Dermis blood vessel endothelial cell (primary cell): ENCODE measurements around the gene TBXAS1. TPM values are rescaled to one million over a fixed set of nuclear protein-coding genes. Genes with fewer than 3 reads are reported as not detected.

Source experiments
- DNase-seq: peaks from one replicate; pipeline ENCODE4 v3.0.0; 2010
- total RNA-seq: library from RNA; depleted of rRNA; stranded (reverse); fragments of >200 nt; gene quantifications from 2 replicates; pipeline ENCODE4 v1.2.3, GENCODE V29; 2014

TBXAS1 gene
- total RNA-seq, 1 donor from 2014 or later = 0.17 TPM

DNA sequence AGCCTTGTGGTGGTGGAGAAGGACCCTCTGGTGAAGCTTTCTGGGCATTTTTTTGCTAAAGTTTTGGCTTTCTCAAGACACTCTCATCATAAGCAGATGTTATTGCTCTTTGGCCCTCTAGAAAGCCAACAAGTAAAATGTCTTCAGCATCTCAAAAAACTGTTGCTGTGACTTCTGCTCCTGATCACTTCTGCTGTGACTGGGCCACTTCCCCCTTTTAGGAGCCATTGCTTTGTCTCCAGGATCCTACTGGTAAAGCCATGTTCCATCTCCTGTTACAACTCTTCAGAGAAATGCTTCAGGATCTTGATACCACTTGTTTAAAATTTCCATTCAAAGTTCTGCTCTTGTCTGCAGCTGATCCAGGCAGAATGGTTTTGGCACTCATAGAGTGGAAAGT lies 222.8 kb downstream of the TBXAS1 start:
- DNase-seq = no peak

DNA sequence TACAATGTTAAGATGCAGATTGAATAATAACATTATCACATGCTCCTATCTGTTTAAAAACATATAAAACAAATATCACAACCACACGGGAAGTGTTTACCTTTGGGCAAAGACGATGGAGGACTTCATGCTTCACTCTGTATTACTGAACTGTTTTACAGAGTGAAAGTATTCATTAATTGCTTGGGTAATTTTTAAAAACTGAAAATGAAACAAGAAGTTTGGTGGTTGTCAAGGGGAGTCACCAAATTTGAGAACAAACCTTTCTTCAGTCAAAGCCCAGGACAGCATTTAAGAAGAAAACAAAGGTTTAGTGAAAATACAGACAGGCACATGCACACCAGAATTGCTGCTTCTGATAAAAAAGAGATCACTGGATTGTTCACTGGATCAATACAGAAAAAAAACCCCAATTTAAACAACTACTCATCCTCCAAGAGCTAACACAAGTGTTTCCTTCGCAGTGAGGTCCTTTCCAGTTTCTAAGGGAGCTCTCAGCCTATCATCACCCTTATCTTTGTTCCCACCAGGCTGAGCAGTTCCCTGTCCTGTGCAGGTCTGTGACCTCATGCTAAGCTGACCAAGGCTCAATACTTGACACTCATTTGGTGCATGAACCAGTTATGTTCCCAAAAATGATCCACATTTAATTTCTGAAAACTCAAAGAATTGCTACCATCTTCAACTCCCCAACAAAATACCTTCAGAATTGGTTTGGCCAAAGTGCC lies 224.9 kb downstream of the TBXAS1 start:
- DNase-seq = no peak

DNA sequence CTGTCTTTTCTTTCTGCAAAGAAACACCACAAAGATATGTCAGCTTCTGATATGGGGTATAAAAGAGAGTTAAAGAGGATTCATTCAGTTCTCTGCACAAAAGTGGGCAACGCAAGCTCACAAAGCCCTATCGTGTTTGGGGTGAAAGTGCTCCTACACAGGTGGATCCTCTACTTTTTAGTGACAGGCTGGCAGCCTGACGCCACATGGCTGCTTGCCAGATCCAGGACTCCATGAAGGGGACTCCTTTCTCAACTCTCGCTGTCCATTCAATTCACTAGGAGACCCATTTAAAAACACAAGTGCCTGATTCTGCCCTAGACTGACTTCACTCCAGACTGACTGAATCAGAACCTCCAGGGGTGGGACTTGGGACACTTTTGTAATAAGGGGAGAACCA lies 225.7 kb downstream of the TBXAS1 start:
- no peak for DNase-seq

DNA sequence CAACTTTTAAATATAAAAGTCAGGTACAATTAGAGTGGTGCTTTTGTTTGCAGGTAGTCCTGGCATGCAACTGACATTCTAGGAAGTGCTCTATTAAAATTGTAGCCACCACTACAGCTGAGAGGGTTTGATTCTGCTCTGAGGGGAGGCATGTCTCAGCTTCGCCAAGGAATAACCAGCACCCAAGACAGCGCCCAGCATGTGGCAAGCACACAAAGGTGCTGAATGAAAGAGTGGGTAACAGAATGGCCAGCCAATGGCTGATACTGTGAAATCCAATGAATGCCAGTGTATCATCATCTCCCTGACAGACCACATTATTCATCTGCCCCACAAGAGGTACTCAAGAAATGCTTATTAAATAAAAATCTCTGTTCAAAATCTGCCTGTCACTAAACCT lies 226.8 kb downstream of the TBXAS1 start:
- DNase-seq = no peak

DNA sequence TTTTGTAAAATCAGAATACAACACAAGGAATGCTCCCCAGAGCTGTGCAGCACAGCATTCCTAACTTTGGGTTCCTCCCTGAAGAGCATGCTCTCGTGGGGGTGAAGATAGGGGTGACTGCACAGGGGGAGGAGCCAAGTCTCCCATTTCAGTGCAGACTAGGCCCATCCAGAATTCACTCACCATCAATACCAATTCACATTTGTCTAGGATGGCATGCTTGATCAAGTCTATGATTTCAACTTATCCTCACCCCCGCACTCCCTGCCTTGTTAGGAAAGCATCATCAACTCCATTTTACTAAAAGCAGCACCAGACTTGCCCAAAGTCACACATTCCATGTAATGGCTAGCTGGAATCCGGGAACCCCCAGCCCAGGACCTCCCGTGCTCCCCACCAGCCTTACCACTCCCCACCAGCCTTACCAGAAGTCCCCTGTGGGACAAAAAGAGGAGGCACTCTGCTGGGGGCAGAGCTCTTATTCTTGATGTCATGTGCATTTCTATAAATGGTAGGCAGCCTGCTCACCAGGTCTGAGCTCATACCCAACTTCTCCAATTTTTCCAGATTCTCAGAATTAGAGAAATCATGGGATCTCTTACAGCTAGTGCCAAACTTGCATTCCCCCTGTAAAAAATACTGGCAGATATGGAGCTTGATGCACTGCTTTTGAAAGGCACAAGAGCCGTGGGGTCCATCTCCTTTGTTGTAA lies 227.5 kb downstream of the TBXAS1 start:
- DNase-seq = no peak

DNA sequence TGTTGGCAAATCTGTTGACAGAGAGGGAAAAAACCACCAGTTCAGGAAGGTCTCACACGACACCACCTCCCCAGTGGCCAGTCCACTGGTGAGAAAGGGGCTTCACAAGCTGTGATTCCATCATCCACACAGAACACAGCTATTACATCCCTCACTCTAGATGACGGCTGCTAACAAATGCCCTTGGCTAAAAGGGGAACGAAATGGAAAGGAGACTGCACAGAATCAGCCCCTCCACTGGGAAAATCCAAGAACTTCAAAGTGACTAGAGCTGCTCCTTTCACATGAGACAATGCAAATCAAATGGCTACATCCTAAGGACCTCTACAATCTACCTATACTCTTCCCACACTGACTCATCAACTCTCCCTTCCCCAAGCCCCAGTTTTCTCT lies 228.1 kb downstream of the TBXAS1 start:
- DNase-seq = no peak

DNA sequence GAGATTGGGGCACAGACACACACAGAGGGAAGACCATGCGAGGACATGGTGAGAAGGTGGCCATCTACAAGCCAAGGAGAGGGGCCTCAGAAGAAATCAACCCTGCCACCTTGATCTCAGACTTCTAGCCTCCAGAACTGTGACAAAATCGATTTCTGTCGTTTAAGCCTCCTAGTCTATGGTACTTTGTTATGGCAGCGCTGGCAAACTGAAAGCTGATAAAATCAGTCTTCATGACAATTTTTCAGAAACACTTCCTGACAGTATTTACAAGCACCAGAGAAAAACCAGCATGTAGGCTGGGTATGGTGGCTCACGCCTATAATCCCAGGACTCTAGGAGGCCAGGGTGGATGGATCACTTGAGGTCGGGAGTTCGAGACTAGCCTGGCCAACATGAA lies 229.5 kb downstream of the TBXAS1 start:
- DNase-seq = no peak

DNA sequence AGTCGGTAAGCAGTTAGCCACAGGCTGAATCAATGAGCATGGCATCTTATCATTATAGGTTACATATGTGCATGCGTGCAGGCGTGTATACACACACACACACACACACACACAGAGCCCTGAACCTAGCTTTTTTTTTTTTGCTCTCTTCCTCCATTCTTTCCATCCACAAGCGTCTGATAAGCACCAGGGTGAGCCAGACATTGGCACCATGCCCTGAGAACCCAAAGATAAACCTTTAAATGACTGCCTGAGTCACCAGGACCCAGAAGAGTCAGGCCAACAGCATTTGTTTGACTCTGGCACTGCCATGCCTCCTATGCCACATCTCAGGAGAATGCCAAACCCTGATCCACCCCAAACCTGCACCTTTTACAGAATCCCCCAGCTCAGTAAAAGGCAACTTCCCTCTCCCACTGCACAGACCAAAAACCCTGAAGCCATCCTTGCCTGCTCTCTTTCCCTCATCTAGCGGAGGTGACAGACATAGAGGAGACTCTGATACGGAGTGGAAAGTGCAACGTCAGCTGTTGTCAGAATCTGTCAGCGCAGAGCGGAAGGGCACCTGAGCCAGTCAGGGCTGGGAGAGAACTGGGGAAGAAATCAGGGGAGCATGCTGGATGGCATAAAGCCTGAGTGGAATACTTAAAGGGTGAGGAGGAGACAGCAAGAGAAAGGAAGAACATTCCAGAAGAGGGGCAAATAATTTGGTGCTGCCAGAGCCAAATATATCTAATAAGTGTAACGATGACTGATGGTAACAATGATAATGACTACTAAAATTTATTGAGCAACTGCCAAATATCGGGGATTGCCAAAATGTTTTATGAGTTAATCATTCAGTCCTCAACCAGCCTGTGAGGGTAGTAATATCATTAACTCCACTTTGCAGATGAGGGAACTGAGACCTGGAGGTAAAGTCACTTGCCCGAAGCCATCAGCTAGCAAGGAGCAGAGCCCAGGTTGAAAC lies 230.5 kb downstream of the TBXAS1 start:
- peak; percentile 79 for DNase-seq

DNA sequence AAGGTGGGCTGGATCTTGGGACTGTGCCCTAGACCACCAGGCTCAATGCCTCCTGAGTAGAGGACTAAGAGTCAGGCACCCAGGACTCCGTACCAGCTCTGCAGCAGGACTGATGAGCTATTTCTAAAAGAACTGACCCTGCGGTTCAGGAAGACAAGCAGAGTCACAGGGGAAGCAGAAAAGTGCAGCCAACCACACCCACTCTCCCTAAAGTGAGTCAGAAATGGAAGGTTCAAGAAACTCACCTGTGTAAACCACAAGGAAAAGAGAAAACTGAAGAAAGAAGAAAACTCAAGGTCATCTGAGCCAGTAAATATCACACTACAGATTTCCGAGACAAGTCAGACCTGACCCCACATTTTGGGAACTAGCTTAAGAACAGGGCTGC lies 231.2 kb downstream of the TBXAS1 start:
- DNase-seq = no peak

DNA sequence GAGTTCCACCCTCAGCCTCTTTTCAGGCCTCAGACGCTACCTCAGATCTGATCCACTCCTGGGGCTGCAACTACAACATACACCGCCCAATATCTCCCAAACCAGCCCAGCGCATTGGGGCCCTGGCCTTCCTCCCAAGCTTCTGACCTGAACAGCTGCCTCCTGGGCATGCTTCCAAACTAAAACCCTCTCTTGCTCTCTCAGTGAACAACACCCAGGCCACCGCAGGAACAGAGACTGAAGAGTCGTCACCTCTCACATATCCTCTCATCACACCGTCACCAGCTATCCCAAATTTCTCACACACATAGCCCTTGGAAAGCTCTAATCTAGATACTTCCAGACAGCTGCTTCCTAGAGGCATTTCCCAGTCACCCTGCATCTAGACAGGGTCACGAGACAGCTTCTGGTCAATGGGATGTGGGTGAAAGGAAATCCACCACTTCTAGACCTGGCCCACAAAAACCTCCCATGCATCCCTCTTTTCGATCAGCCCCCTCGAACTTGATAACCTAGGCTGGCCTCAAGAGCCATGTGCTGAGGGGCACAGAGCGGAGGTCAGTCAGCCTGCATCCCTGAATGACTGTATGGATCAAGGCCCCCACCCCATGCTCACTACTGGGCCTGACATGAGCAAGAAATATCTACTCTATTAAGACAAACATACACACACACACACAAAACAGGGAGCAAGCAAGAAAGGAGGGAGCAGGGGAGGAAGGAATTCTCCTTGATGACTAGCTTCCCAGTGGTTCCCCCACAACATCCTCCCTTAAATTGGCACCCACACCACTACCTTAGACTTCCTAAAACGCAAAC lies 231.9 kb downstream of the TBXAS1 start:
- DNase-seq = peak; percentile 90

DNA sequence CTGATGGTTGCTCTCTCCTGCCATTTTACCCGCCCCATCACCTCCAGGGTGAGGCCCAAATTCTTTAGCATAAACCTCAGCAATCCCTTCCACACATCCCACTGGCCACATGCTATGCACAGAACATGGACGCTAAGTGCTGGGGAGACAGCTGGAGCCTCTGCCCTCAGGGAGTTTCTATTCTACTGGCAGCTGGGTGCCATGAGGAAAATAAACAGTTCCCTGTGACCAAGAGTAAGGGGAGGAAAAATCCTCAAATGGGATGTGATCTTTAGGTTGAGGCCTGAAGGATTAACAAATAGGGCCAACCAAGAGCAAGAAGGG lies 232.5 kb downstream of the TBXAS1 start:
- no peak for DNase-seq

DNA sequence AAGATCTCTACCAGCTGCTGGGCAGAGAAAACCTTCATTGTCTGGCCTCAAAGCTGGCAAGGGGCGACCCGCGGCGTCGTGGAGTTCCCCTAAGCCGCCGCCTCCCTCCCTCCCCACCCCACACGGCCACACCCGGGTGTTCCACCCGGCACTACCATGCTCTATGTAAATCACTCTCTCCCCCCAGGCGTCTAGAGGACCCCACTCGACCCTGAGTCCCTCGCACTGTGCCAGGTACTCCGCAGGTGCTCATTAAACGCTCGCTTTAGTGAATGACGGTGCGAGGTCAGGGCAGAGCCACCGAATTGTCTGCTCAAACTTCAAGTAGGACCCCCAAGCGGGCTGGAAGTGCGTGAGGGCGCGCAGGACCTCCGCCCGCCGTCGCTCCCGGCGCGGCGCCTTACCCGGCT lies 233.1 kb downstream of the TBXAS1 start:
- DNase-seq = peak; percentile 48

DNA sequence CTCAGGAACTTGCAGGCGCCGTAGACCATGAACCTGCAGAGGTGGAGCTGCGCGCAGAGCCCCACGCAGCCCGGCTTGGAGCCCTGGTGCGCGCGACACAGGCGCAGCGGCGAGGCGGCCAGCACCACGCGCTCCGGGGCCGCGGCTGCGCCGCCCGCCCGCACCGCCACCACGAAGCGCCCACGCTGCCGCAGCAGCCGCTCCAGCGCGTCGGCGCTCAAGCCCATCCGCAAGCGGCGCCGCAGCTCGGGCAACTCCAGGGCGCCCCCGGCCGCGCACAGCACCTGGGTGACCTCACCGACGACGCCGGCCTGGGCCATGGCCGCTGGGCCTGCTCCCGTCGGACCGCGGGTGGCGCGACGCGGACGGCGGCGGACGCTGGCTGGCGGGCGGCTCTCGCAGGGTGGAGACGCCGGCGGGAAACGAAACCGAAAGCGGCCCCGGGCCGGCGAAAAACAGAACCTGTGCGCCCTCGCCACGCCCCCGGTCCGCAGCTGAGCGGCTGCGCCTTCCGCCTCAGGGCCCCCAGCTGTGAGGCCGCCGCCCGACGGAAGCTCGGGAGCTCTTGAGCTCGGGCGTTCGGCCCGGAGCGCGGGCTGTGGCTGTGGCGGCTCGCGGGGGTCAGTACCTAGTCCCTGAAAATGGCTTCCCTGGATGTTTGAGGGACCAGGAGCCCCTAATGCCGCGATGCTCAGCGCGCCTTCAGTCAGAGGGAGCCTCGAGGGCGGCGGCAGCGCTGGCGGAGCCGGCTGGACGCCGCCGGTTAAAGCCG lies 233.7 kb downstream of the TBXAS1 start, which contains the start of gene PARP12:
Gene PARP12, minus strand, starts transcription at position 424 of the 772 bp plus-strand sequence. Its CDS starts 104 bp downstream, at position 320.
- peak; percentile 89 for DNase-seq

DNA sequence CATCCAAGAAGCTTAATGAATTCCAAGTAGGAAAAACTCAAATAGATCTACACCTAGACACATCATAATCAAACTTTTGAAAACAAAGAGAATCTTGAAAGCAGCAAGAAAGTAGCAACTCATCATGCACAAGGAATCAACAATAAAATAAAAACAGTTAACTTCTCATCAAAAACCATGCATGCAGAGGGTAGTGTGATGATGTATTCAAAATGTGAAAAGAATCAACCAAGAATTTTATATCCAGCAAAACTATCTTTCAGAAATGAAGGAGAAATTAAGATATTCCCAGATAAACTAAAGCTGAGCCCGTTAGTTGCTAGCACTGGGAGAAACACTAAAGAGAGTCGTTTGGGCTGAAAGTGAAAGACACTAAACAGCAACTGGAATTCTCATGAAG lies 238.0 kb downstream of the TBXAS1 start:
- no peak for DNase-seq

DNA sequence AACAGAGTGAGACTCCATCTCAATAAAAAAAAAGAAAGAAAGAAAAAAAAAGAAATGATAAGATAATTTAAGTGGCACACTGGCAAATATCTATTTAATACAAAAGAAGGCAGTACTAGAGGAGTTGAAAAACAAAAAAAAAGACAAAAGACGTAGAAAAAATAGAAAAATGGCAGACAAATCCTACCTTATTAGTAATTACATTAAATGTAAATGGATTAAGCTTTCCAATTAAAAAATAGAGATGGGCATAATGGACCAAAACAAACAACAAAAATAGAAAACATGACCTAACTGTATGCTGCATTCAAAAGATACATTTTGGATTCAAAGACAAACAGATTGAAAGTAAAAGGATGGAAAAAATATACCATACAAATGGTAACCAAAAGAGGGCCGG lies 239.0 kb downstream of the TBXAS1 start:
- no peak for DNase-seq

DNA sequence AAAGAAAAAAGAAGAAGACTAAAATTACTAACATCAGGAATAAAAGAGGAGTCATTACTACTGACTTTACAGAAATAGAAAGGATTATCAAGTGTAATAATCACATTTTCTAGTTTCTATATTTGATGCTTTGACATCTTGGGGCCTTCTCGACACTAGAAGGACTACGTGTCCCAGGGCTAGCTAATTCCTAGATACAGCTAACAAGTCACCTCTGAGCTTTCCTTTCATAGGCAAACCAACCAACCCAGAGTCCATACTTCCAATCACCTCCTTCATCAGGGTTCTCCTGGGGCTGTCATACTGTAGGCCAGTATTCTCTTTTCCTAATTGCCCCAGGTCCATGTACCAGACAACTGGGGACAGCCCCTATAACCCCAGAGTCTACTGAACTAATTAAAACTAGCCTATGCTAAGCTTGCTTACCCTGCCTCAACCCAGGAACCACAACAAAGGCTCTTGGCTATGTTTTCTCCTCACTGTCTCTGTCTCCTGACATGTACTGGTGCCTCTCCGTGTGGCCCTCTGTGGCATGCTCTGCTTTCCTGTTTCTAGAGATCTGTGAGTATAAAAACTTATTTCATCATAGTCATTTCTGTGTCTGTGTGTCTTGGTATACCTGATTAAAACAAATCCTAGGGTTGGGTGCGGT lies 240.4 kb downstream of the TBXAS1 start:
- DNase-seq = no peak

Other genes starting within 250 kb of the TBXAS1 start
- gene HIPK2, start 51.3 kb upstream of the TBXAS1 start, total RNA-seq = 11.6 and 26.7 TPM in 2 replicates
- 98.3 and 107 TPM in 2 replicates for gene PARP12, start 233.7 kb downstream of the TBXAS1 start, total RNA-seq